GM19468 (cell line): ENCODE results near the gene TCERG1L.
"Not testable (repeated sequence)": the region's sequence is repeated elsewhere in the genome, so short reads cannot be mapped to it uniquely, and the experiment has no call there.

Experiments used
- ATAC-seq: cut with Tn5 transposase; IDR thresholded peaks from one replicate; pipeline ENCODE4 v1.9.1; 2021; ENCODE audit warnings: mild to moderate bottlenecking, moderate library complexity, moderate number of reproducible peaks; ENCODE audit not compliant: unreplicated experiment; ENCODE audit errors: extremely low read depth

The TCERG1L gene

DNA sequence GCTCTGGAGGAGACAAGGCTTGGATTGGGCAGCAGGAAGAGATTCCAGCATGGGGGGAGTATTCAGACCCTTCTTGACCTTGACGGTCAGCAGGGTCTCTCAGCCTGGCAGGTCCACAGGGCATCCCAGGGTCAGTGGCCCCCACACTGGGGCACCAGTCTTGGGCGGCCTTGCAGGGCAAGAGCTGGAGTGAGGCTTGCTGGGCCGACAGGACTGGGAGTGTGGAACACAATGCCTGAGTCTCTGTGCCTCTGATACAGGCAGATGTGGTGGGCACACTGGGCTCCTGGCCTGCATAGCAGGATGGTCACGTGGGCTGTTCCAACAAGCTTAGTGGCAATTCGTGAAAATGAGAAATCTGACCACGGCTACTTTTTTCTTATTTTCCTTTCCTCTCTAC is 229.7 kb downstream of the TCERG1L start:
- no peak for ATAC-seq

DNA sequence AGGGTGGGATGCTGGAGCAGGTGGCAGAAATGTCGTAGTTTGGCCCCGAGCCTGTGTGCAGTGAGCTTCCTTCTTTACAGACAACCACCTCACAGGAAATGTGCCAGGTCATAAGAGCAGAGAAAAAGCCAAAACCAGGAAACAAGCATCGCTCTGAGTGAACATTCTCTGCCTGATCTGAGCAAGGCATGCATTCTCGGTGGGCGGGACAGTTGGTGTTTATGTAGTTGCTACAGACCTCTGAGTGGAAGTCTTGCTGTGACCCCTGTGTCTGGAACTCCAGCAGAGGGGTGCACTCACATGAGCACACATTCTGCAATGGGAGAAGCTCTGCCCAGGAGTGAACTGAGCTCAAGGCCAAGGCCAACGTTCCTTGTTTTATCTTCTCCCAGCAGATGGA is 230.1 kb downstream of the TCERG1L start:
- no peak for ATAC-seq

- no peak for ATAC-seq
Measured at GRCh38 chr10:131080571-131080970, 230.9 kb downstream of the TCERG1L start.

DNA sequence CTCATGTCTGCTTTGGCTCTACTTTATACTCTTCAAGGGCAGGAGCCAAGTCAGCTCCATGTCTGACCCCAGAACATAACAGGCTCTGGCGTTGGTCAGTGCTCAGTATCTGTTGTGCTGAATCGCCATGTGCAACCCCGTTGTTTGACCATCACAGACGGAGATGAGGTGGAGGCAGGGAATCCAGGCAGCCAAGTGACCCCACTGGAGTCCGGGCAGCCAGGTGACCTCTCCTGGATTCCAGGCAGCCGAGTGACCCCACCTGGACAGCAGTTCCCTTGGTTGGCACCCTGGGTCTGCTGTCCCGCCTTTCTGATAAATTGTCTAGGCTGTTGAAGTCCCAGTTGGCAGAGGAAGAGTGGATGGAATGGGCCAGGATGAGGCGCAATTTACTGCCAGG is 232.2 kb downstream of the TCERG1L start:
- no peak for ATAC-seq

DNA sequence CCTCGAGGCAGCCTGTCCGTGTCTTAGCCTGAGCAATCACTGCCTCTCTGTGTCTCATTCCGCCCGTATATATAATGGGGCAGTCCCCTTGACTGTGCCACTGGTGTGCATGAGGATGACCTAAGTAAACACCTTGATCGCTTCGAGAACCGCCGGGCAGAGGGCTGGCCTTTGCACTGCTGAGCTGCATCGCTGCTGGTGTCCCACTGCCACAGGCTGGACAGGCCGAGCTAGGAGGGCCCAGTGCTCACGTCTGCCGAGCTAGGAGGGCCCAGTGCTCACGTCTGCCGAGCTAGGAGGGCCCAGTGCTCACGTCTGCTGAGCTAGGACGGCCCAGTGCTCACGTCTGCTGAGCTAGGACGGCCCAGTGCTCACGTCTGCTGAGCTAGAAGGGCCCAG is 232.6 kb downstream of the TCERG1L start:
- ATAC-seq, result not testable (repeated sequence)

DNA sequence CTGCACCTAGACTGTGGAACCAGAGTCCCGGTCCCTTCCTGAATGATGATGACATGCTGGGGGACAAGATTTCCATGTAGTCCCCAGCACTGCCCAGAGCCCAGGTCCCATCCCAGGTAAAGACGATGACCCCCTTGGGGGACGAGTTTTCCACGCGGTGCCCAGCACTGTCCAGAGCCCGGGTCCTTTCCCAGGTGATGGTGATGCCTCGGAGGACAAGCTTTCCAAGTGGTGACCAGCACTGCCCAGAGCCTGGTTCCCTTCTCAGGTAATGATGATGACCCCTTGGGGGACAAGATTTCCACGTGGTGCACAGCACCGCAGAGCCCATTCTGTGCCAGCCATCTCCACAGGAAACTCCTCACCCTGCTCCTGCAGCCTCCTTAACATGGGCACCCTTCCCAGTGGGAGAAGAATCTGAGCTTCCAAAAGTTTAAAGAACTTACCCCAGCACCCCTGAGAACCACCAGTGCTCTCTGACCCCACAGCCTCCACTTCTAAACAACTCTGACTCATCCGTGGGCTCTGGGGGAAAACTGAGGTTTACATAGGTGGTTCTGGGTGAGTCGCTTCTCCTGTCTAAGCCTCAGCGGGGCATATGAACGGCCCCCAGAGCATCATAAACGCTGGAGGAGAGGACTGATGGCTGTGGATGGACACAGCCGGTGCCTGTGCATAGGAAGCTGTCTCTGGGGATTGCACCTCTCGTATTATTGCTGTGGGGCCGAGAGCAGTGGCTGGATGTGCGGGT is 233.2 kb downstream of the TCERG1L start:
- no peak for ATAC-seq

GRCh38 chr10:131077724-131078123 is 233.8 kb downstream of the TCERG1L start:
- no peak for ATAC-seq

DNA sequence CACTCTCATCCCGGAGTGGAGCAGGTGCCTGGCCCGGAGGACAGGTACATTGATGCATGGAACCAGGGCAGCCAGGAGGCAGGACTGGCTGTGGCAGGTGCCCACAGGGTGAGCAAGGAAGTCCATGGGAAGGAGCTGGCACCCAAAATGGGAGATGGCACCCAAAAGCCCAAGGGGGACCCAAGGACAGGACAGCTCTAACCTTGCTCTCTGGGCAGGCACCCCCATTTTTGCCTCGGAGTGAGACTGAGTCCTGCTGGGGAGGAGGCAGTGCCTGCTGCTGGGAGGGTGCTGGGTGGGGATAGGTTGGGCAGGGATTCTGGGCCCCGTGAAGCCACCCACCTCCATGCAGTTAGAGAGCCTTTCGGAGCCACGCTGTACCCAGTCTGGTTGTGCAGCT is 234.5 kb downstream of the TCERG1L start:
- no peak for ATAC-seq

GRCh38 chr10:131076356-131076755 is 235.2 kb downstream of the TCERG1L start:
- ATAC-seq, result no peak

GRCh38 chr10:131075218-131075770 is 236.2 kb downstream of the TCERG1L start:
- no peak for ATAC-seq

DNA sequence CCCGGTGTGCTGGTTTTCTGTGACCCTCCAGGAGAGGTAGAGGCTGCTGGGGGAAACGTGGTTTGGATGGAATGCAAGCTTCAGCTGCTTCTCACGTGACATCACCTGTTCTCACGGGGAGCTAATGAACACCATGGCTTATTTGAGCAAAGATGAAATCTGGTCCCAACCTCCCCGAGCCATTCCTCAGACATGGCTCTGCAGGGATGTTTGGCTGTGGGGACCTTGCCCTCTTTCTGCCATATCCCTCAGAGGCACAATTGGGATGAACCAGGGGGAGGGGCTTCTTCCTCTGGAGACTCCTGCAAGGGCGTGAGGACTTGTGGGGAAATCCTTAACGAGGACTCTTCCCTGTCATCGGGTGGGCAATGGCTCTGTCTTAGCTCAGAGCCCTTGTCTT is 236.8 kb downstream of the TCERG1L start:
- no peak for ATAC-seq

DNA sequence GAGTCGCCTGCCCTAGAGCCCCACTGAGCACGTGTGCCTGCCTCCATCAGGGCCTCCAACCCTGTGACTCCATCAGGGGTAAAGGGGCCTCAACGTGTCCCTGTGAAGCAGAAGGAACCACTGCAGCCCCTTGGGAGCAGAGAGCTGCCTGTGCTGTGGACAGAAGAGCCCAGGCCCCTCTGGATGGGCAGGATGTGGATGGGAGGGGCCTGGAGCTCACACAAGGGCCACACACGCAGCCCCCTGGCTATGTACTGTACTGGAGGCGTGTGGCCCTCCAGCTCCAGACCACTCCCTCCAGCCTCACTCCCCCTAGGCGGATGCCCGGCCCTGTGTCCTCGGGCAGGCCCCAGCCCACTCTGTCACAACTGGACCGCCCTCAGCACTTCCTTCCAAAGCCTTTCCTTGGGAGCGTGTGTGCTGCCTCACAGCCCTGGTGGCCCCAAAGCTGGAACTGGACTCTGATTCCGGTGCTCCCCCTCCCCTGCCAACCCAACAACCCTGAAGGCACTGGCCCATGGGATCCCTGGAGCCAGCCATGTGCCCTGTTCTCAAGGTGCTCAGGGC is 238.0 kb downstream of the TCERG1L start:
- ATAC-seq, result no peak

DNA sequence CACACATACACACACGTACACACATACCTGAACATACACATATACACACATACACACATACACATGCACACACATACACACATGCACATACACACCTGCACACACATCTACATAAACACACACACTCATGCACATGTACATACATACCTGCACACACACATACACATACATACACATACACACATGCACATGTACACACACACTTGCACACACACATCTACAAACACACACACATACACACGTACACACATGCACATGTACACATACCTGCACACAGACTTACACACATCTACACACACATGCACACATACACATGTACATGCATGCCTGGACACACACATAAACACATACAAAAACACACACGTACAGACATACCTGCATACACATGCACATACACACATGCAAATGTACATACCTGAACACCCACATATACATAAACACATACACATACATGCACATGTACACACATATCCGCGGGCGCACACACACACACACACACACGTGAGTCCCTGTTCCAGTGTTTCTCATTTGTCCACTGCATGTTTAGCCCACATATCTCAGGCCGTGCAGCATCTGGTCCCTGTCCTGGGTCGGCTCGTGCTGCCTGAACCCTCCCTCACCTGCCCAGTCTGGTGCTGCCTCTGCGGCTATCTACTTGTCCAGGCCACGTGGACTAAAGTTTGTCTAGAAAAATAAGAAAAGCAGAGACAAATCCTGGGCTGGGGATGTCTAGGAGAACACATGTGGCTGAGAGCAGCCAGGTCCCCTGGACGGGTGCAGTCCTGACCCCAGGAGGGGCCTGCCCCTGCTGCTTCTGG is 238.7 kb downstream of the TCERG1L start:
- no peak for ATAC-seq

- no peak for ATAC-seq
Measured at GRCh38 chr10:131071721-131072120, 239.8 kb downstream of the TCERG1L start.

DNA sequence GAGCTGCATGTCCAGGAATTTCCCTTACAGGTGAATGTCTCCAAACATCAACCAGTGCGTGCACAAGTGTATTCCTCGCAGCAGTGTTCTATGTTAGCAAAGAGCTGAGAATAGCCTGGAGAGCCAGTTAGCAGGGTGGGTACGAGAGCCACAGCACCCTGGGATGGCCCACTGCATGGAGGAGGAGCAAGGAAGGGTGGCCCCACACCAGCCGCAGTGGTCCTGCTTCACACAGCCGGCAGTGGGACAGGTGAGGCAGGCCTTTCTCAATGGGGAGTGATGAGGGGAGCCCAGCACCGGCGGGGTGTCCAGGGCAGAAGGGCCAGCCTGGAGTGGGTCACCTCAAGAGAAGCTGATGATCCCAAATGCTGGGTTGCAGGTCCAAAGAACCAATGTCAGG is 240.7 kb downstream of the TCERG1L start:
- no peak for ATAC-seq

GRCh38 chr10:131068760-131069159 is 242.8 kb downstream of the TCERG1L start:
- ATAC-seq, result no peak

DNA sequence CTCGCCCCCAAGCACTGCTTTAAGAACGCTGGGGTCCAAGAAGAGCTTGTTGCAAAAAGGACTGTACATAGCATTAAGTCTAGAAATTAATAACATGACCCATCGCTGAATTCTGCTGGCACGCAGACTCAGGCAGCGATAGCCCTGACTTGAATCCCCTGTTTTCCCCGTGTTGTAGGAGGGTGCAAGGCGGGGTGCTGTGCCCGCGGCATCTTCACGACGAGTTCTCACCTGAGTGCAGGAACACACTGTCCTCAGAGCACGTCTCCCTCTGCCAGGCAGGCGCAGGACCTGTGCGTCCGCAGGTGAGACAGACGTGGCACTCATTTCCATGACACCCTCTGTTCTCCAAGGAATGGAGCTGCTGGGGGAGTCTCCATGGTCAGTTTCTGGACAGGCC is 243.2 kb downstream of the TCERG1L start:
- ATAC-seq, result no peak

DNA sequence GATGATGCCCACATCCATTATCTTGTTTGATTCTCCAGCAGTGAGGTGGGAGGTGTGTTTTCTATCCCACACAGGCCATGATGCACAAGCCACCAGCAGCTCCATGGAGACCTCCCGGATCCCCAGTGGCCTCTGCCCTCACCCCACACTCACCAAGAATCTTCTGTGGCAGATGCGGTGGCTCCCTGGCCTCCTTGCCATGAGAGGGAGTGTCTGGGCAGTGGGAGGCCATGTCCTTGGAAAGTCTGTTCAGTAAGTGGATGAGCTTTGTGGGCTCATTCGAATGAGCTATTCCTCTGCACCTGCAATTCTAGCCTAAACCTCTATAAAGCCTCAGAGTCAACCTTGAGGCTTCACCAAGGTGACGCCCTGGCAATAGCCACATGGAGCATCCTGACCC is 243.8 kb downstream of the TCERG1L start:
- no peak for ATAC-seq

- ATAC-seq, result no peak
Measured at GRCh38 chr10:131065673-131066305, 245.7 kb downstream of the TCERG1L start.

DNA sequence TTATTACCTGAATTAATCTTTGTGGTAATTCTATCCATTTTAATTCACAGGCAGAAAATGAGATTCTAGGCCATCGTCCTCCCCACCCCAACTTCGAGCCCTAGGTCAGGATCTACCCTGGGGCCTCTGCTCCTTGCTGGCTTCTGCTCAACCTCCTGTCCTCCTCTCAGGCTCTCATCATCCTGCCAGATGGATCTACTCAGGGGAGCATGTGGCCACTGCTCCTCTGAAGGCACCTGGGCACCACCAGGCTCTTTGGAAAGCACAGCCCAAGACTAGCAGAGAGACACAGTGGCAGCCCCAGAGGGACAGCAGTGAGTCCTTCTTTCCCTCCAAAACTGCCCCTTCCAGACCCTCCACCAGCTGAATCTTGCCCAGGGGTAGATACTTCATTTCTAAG is 248.2 kb downstream of the TCERG1L start:
- ATAC-seq, result no peak
